ENCODE measurements around the gene CEACAM4. TPM values are rescaled to one million over a fixed set of nuclear protein-coding genes. Genes with fewer than 3 reads are reported as not detected.

The CEACAM4 gene
- total RNA-seq, result 1 to 10 TPM in 2 of 6 experiments, under 1 TPM in 4; 0.29 to 3.4 (median 0.58) TPM
- long read RNA-seq, result 0 reads

GRCh38 chr19:41626877-41627276 lies at the start of gene CEACAM4:
Gene CEACAM4, minus strand, starts transcription at chr19:41627074. Its CDS starts 111 bp downstream, at chr19:41626963.
- TF ChIP-seq POLR2A (IDR thresholded peaks at IDR 0.05) (peak; percentile 58), CTCF (IDR thresholded peaks at IDR 0.05) (no peak)
- Histone ChIP-seq H3K4me3 (peak within 1 kb of the TSS in 1 of 3 donors; percentile 26), H3K27me3 (no peaks in the 10 kb centered on the region), H3K36me3 (no peaks in the 10 kb centered on the region), H3K4me1 (no peaks in the 10 kb centered on the region), H3K9me3 (no peaks in the 10 kb centered on the region), H3K27ac (no peak within 1 kb of the TSS)
- DNase-seq (peak in 2 of 3 donors; percentile 49 to 76), ATAC-seq (peak; percentile 65 to 85 (median 71))
- intact Hi-C loops (cut with DNase I), result no loop called here
- WGBS (ENCODE audit: insufficient coverage, low coverage, low lambda C conversion rate, missing lambda C conversion rate), result 7% methylated on average over 3 of the region's 7 CpGs

GRCh38 chr19:41671486-41671885 lies 44.6 kb upstream of the CEACAM4 start:
- intact Hi-C loops (cut with DNase I), result no loop called here

GRCh38 chr19:41670755-41671154 lies 43.9 kb upstream of the CEACAM4 start:
- ATAC-seq, result no peak
- Histone ChIP-seq H3K4me1 (no peaks in the 10 kb centered on the region), H3K27ac (no peak overlapping the region), H3K27me3 (peaks cover 0 to 3% of the 10 kb centered on the region in 2 donors), H3K9me3 (no peaks in the 10 kb centered on the region), H3K36me3 (no peaks in the 10 kb centered on the region), H3K4me3 (no peak overlapping the region)
- no peak for DNase-seq
- intact Hi-C loops (cut with DNase I), result no loop called here
- TF ChIP-seq CTCF (IDR thresholded peaks at IDR 0.05) (no peak), POLR2A (IDR thresholded peaks at IDR 0.05) (no peak)

More at GRCh38 chr19:41671486-41671885, 44.6 kb upstream of the CEACAM4 start:
- WGBS (ENCODE audit: insufficient coverage, low coverage, low lambda C conversion rate, missing lambda C conversion rate), result 47% methylated on average over 5 of the region's 5 CpGs
- Histone ChIP-seq H3K27me3 (peaks cover 0 to 3% of the 10 kb centered on the region in 2 donors), H3K27ac (no peak overlapping the region), H3K9me3 (no peaks in the 10 kb centered on the region), H3K4me3 (no peak overlapping the region), H3K36me3 (no peaks in the 10 kb centered on the region), H3K4me1 (no peaks in the 10 kb centered on the region)
- no peak for TF ChIP-seq CTCF (IDR thresholded peaks at IDR 0.05)
- TF ChIP-seq POLR2A (IDR thresholded peaks at IDR 0.05), result no peak
- DNase-seq (no peak), ATAC-seq (no peak)

GRCh38 chr19:41668315-41668714 lies 41.4 kb upstream of the CEACAM4 start:
- Histone ChIP-seq H3K9me3 (no peaks in the 10 kb centered on the region), H3K4me3 (no peak overlapping the region), H3K36me3 (no peaks in the 10 kb centered on the region), H3K27ac (no peak overlapping the region), H3K27me3 (peaks cover 0 to 3% of the 10 kb centered on the region in 2 donors), H3K4me1 (no peaks in the 10 kb centered on the region)
- ATAC-seq (no peak), DNase-seq (no peak)
- no peak for TF ChIP-seq CTCF (IDR thresholded peaks at IDR 0.05)
- TF ChIP-seq POLR2A (IDR thresholded peaks at IDR 0.05), result no peak
- intact Hi-C loops (cut with DNase I), result no loop called here
- 47% methylated on average over 1 of the region's 1 CpG for WGBS (ENCODE audit: insufficient coverage, low coverage, low lambda C conversion rate, missing lambda C conversion rate)

GRCh38 chr19:41666075-41666474 lies 39.2 kb upstream of the CEACAM4 start:
- Histone ChIP-seq H3K4me1 (no peaks in the 10 kb centered on the region), H3K9me3 (no peaks in the 10 kb centered on the region), H3K27me3 (peaks cover 0 to 3% of the 10 kb centered on the region in 2 donors), H3K4me3 (no peak overlapping the region), H3K36me3 (no peaks in the 10 kb centered on the region), H3K27ac (no peak overlapping the region)
- no peak for TF ChIP-seq POLR2A (IDR thresholded peaks at IDR 0.05)
- TF ChIP-seq CTCF (IDR thresholded peaks at IDR 0.05), result no peak
- no peak for ATAC-seq
- 46% methylated on average over 2 of the region's 2 CpGs for WGBS (ENCODE audit: insufficient coverage, low coverage, low lambda C conversion rate, missing lambda C conversion rate)
- DNase-seq, result no peak
- intact Hi-C loops (cut with DNase I), result no loop called here
